NCI-H524 (cell line): ENCODE data around the gene POLE4.

Experiments
- DNase-seq, 2 experiments: peaks; one replicate each; lab custom pipeline; 2025; lab: John Stamatoyannopoulos, UW

POLE4 gene, protein sequence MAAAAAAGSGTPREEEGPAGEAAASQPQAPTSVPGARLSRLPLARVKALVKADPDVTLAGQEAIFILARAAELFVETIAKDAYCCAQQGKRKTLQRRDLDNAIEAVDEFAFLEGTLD

DNA sequence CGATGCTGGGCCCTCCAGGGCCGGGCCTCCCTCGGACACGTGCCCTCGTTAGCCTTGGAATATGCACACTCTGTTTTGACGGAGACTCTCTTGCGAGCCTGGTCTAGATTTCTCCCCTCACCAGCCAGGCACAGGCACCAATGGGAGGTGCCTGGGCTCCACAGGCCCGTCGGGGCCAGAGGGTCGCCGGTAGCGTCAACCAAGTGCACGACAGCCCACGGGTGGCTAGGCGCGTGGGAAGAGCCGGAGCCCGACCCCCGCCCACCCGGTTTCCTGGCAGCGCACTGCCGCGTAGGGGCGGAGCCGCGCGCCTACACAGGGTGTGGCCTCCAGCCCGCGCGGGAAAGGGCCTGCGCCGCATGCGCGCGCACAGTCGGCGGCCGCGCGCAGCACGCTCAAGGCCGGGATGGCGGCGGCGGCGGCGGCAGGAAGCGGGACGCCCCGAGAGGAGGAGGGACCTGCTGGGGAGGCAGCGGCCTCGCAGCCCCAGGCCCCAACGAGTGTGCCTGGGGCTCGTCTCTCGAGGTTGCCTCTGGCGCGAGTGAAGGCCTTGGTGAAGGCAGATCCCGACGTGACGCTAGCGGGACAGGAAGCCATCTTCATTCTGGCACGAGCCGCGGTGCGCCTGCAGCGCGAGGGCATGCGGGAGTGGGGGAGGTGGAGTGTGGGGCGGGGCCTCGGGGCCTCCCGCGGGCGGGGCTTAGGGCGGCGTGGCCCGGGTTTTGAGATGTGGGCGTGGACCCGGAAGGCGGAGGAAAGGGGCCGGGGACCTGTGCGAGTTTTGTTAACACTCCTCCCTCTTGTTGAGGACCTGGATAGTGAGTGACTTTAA, at the start of gene POLE4:
Gene POLE4, plus strand, starts transcription at position 370 of the 832 bp plus-strand sequence. Its CDS starts 37 bp downstream, at position 407.
- peak; percentile 68 to 80 for DNase-seq

DNA sequence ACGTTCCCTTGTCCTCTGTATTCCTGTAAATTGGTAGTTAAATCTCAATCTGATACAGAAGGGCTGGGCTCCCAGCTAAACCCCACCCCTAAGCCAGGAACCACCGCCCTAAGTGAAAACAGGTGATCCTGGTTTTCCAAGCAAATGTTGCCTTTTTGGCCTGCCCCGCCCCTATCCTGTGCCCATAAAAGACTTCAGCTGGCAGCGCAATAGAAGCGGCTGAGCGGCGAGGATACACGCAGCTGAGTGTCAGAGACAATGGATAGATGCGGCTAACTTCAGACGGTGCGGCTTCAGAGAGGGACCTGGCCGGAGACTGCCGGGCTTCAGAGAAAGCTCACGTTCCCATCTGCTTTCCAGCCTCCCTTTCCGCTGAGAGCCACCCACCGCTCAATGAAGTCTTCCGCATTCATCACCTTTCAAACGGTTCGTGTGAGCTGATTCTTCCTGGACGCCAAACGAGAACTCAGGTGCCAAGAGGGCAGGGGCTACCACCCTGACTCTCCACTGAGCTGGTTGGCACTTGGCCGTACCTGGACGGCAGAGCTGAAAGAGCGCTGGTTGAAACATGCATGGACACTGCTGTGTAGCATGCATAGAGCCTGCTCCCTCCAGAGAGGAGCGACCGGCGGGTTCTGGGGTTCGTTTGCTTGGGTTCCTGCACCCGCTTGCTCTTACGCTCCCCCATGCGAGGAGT, 49.5 kb upstream of the POLE4 start:
- no peak for DNase-seq

DNA sequence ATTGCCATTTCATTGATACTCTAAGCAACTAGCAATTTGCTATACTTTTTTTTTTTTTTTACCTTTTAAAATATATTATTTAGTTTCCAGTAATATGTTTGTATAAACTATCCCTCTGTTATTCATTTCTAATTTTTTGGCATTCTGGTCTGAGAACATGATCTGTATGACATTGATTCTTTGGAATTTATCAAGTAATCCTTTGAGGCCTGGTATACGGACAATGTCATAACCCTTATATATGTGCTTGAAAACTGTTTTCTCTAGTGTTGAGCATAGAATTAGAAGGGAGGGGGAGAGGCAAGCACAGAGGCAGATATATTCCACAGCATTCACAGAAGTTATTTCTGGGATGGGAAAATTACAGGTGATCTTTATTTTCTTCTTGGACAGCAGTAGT, 48.2 kb upstream of the POLE4 start:
- DNase-seq: no peak

DNA sequence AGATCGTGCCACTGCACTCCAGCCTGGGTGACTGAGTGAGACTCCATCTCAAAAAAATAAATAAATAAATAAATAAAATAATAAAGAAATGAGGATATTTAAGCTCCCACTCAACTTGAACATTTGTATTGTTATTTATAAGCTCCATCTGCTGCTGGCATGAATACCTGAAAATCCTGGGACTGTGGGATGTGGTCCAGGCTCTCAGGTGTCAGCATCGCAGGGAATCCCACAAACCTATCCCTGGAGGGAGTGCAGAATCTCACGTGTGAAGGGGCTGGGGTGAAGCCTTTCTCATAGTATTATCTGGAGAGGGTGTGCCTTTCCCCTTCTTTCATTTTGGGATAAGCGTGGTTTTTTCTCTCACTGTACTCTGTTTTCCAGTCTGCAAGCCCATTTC, 47.4 kb upstream of the POLE4 start:
- peak in 1 of 2 experiments; percentile 54 for DNase-seq

GRCh38 chr2:74915743-74916142, 42.7 kb upstream of the POLE4 start:
- DNase-seq: no peak

GRCh38 chr2:74916394-74916793, 42.0 kb upstream of the POLE4 start:
- DNase-seq: no peak

DNA sequence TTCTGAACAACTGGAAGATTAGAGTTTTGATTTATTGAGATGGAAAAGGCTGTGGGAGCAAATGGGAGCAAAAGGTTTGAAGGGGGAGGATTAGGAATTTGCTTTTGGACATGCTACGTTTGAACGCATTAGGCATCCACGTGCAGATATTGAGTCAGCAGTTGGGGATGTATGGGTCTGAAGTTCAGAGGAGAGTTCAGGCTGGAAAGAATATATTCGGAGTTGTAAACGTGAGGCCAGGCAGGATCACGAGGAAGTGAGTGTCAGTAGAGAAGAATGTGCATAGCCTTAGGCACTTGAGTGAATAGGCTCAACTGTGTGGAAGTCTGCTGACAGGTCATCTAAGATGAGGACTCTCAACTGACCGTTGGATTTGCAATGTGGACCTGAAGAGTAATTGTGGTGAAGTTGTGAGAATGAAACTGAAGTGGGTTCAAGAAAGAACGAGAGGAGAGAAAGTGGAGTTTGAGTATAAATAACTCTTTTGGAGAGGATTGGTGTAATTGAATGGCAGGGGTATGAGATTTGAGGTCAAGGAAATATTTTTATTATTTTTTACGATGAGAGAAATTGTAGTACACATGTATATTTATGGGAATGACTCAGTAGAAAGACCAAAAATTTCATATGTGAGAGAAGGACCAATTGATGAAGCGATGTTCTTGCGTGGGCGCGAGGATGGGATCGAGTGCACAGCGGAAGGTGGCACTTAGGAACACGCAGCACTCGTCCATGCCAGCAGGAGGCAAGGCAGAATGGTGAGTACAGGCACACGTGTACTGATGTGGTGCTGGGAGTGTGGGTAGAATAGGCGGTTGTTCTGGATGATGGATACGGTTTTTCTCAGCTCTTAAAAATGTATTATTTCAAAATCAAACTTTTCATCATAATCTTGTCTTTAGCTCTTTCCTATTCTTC, 40.5 kb upstream of the POLE4 start:
- no peak for DNase-seq

GRCh38 chr2:74919827-74920226, 38.6 kb upstream of the POLE4 start:
- DNase-seq: peak; percentile 44 to 69

GRCh38 chr2:74921236-74921736, 37.2 kb upstream of the POLE4 start:
- DNase-seq: no peak

GRCh38 chr2:74922592-74923227, 35.7 kb upstream of the POLE4 start:
- no peak for DNase-seq

GRCh38 chr2:74924463-74925265, 33.8 kb upstream of the POLE4 start:
- DNase-seq: no peak

GRCh38 chr2:74925361-74925786, 33.1 kb upstream of the POLE4 start:
- no peak for DNase-seq

GRCh38 chr2:74927621-74928020, 30.8 kb upstream of the POLE4 start:
- DNase-seq: peak in 1 of 2 experiments; percentile 13

- DNase-seq: no peak
Observed at GRCh38 chr2:74930811-74931486, 27.5 kb upstream of the POLE4 start.

DNA sequence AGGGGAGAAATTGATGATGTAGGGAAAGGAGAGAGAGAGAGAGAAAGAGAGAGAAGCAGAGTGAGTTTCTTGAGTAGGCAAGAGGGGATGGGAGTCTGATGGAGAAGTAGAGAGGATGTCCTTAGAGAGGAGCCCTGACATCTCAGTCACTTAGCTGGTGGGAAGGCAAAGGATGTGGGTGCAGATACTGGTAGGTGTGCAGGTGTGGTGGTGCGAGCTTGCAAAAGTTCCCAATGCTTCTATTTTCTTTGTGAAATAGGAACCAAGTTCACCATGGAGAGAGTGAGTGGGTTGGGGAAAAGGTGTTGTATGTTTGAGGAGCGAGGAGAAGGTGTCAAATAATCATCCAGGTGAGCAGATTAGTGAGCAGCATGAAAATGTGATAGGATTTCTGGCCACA, 26.5 kb upstream of the POLE4 start:
- DNase-seq: no peak

- no peak for DNase-seq
Observed at GRCh38 chr2:74935975-74936391, 22.5 kb upstream of the POLE4 start.

GRCh38 chr2:74937221-74937880, 21.1 kb upstream of the POLE4 start:
- DNase-seq: no peak

DNA sequence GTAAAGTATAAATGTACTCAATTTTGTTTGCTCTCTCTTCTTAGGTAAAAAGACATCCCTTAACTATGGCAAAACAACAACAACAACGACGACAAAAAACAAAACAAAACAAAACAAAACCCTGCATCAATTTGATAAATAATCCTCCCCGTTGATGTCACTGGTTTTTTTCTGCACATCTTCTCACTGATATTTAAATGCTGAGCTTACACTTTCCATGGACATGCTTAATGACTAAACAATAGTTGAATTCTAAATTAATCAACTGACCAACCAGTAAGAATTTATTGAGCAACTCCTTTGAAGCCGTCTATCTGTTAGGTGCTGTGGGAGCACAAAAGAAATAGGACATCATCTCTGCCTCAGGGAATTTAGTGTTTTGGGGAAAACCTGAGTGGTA, 20.2 kb upstream of the POLE4 start:
- no peak for DNase-seq
